HCT116 (cell line): ENCODE measurements around the gene MAU2.

Experiments
- CEBPB ChIP-seq: IDR thresholded peaks from 2 replicates; pipeline ENCODE4 v1.6.1; 2012; ENCODE audit warnings: low read depth
- CTCF ChIP-seq, 3 experiments: fragments of 200-600 bp in 1 of 3; sonication (generic) in 1 of 3; IDR thresholded peaks in 2 of 3; conservative IDR thresholded peaks in 1 of 3; 2 replicates each; pipeline ENCODE4 v1.5.1; 2012 to 2017; ENCODE audit warnings: low read depth in 2 of 3, low read length in 2 of 3, antibody characterized with exemption in 1 of 3, borderline replicate concordance in 1 of 3, control low read depth in 1 of 3, mild to moderate bottlenecking in 1 of 3, mixed read lengths in 1 of 3, mixed run types in 1 of 3, moderate library complexity in 1 of 3; ENCODE audit not compliant: insufficient read depth in 1 of 3
- ELF1 ChIP-seq: IDR thresholded peaks from 2 replicates; pipeline ENCODE4 v1.6.1; 2012; ENCODE audit warnings: low read depth, borderline replicate concordance
- EZH2phosphoT487 ChIP-seq: fragments of 200-600 bp; IDR thresholded peaks from 2 replicates; pipeline ENCODE4 v1.6.1; 2018; ENCODE audit warnings: antibody characterized with exemption, borderline replicate concordance
- POLR2A ChIP-seq: IDR thresholded peaks from 2 replicates; pipeline ENCODE4 v1.7.0; 2011; ENCODE audit warnings: borderline replicate concordance; ENCODE audit not compliant: insufficient read depth, insufficient read length; ENCODE audit errors: extremely low read depth
- RAD21 ChIP-seq: IDR thresholded peaks from 2 replicates; pipeline ENCODE4 v1.6.1; 2012; ENCODE audit warnings: low read depth, mild to moderate bottlenecking
- REST ChIP-seq: IDR thresholded peaks from 2 replicates; pipeline ENCODE4 v1.6.1; 2012; ENCODE audit warnings: low read depth
- SIN3A ChIP-seq: IDR thresholded peaks from 2 replicates; pipeline ENCODE4 v1.6.1; 2012; ENCODE audit warnings: low read depth
- SRF ChIP-seq: IDR thresholded peaks from 2 replicates; pipeline ENCODE4 v1.6.1; 2012; ENCODE audit warnings: low read depth
- ZNF274 ChIP-seq: fragments of 200-500 bp; sonication (Bioruptor generic); IDR thresholded peaks from 2 replicates; pipeline ENCODE4 v1.6.1; 2014; ENCODE audit warnings: mild to moderate bottlenecking, low read depth, low read length, inconsistent platforms
- TF ChIP-seq, protein P1 (sequence below): IDR thresholded peaks from 2 replicates; pipeline ENCODE4 v1.6.1; 2011; ENCODE audit warnings: mild to moderate bottlenecking, low read length, moderate library complexity; ENCODE audit not compliant: insufficient replicate concordance; ENCODE audit errors: extremely low read depth
- TF ChIP-seq, protein P2 (sequence below): IDR thresholded peaks from 2 replicates; pipeline ENCODE4 v1.6.1; 2012

- TF ChIP-seq CEBPB (no peak), RAD21 (no peak), EZH2phosphoT487 (no peak), ZNF274 (no peak), CTCF (IDR thresholded peaks at IDR 0.05 in 2 of 3, conservative IDR thresholded peaks at IDR 0.05 in 1 of 3; ENCODE audit: borderline replicate concordance in 1 of 3, insufficient read depth in 1 of 3, low read depth in 2 of 3, low read length in 2 of 3) (no peak), POLR2A (no peak), SRF (no peak), ELF1 (no peak), SIN3A (no peak), REST (no peak)
- TF ChIP-seq, protein P1, sequence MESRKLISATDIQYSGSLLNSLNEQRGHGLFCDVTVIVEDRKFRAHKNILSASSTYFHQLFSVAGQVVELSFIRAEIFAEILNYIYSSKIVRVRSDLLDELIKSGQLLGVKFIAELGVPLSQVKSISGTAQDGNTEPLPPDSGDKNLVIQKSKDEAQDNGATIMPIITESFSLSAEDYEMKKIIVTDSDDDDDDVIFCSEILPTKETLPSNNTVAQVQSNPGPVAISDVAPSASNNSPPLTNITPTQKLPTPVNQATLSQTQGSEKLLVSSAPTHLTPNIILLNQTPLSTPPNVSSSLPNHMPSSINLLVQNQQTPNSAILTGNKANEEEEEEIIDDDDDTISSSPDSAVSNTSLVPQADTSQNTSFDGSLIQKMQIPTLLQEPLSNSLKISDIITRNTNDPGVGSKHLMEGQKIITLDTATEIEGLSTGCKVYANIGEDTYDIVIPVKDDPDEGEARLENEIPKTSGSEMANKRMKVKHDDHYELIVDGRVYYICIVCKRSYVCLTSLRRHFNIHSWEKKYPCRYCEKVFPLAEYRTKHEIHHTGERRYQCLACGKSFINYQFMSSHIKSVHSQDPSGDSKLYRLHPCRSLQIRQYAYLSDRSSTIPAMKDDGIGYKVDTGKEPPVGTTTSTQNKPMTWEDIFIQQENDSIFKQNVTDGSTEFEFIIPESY = no peak
- TF ChIP-seq, protein P2, sequence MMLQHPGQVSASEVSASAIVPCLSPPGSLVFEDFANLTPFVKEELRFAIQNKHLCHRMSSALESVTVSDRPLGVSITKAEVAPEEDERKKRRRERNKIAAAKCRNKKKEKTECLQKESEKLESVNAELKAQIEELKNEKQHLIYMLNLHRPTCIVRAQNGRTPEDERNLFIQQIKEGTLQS = no peak
These were observed 33.4 kb downstream of the MAU2 start for GRCh38 chr19:19354007-19354406.
